CD8-positive, alpha-beta memory T cell (primary cell): ENCODE data around the gene GLB1L3. TPM values are rescaled to one million over a fixed set of nuclear protein-coding genes. Genes with fewer than 3 reads are reported as not detected.
A peak's percentile ranks its signal among the peaks of the same experiment; 100 is the strongest.

Experiments used
- CTCF ChIA-PET: fragments of 350-600 bp; sonication (Branson Sonifier 250); formaldehyde crosslinking; loops from one replicate; lab custom pipeline; 2021; ENCODE audit warnings: antibody characterized with exemption; lab: Charles Lee
- POLR2A ChIA-PET: fragments of 350-600 bp; sonication (Branson Sonifier 250); formaldehyde crosslinking; loops from one replicate; lab custom pipeline; 2021; ENCODE audit warnings: antibody characterized with exemption; lab: Charles Lee
- DNase-seq, 5 donors: peaks; one replicate each; pipeline versions ENCODE4 v3.0.0 to v3.0.0-alpha.2; 2020 to 2022; ENCODE audit warnings: mixed read lengths in 1 of 5
- H3K27ac ChIP-seq: one replicate; pipeline ENCODE4 v1.7.0; 2013; ENCODE audit warnings: low read depth, mild to moderate bottlenecking, low read length, moderate library complexity
- H3K27me3 ChIP-seq: 2 replicates; pipeline ENCODE4 v1.7.0; 2013; ENCODE audit warnings: low read length, mild to moderate bottlenecking; ENCODE audit not compliant: insufficient read depth, poor library complexity, severe bottlenecking
- H3K36me3 ChIP-seq: 2 replicates; pipeline ENCODE4 v1.7.0; 2013; ENCODE audit warnings: mild to moderate bottlenecking, low read length, moderate library complexity; ENCODE audit not compliant: insufficient read depth
- H3K4me1 ChIP-seq: 2 replicates; pipeline ENCODE4 v1.7.0; 2013; ENCODE audit warnings: mild to moderate bottlenecking, low read length, moderate library complexity; ENCODE audit not compliant: insufficient read depth
- H3K4me3 ChIP-seq: 2 replicates; pipeline ENCODE4 v1.7.0; 2013; ENCODE audit warnings: mild to moderate bottlenecking, low read length
- H3K9me3 ChIP-seq: 2 replicates; pipeline ENCODE4 v1.7.0; 2013; ENCODE audit warnings: mild to moderate bottlenecking, low read length
- H3K27ac Mint-ChIP-seq, 8 donors: one replicate each; pipeline ENCODE4 v1.8.0; 2020 to 2021; ENCODE audit warnings: mixed read lengths in 8 of 8, mild to moderate bottlenecking in 6 of 8, inconsistent platforms in 3 of 8, moderate library complexity in 3 of 8
- H3K27me3 Mint-ChIP-seq, 2 donors: one replicate each; pipeline ENCODE4 v1.8.0; 2020 to 2021; ENCODE audit warnings: mixed read lengths in 2 of 2, mild to moderate bottlenecking in 1 of 2, moderate library complexity in 1 of 2
- H3K36me3 Mint-ChIP-seq, 3 donors: one replicate each; pipeline ENCODE4 v1.8.0; 2020 to 2021; ENCODE audit warnings: mixed read lengths in 3 of 3, inconsistent platforms in 1 of 3, mild to moderate bottlenecking in 1 of 3
- H3K4me1 Mint-ChIP-seq, 3 donors: one replicate each; pipeline ENCODE4 v1.8.0; 2020 to 2021; ENCODE audit warnings: mixed read lengths in 3 of 3, inconsistent platforms in 1 of 3, mild to moderate bottlenecking in 1 of 3
- H3K4me3 Mint-ChIP-seq, 7 donors: one replicate each; pipeline ENCODE4 v1.8.0; 2020 to 2021; ENCODE audit warnings: mixed read lengths in 7 of 7, mild to moderate bottlenecking in 6 of 7, moderate library complexity in 4 of 7, inconsistent platforms in 2 of 7
- H3K9me3 Mint-ChIP-seq, 5 donors: one replicate each; pipeline ENCODE4 v1.8.0; 2020 to 2022; ENCODE audit warnings: mixed read lengths in 5 of 5, mild to moderate bottlenecking in 3 of 5, moderate library complexity in 2 of 5, inconsistent platforms in 1 of 5
- polyA plus RNA-seq: library from polyadenylated mRNA; unstranded; fragments of 300-500 nt; fragmentation: Illumina TruSeq; gene quantifications from one replicate; pipeline ENCODE4 v1.2.3, GENCODE V29; 2021
- total RNA-seq, 2 experiments: library from RNA; stranded (reverse); gene quantifications; one replicate each; pipeline ENCODE4 v1.2.3, GENCODE V29; 2021

Gene GLB1L3
- total and polyA plus RNA-seq, 3 experiments from 2014 or later = 2.0 to 3.0 (median 2.3) TPM

DNA sequence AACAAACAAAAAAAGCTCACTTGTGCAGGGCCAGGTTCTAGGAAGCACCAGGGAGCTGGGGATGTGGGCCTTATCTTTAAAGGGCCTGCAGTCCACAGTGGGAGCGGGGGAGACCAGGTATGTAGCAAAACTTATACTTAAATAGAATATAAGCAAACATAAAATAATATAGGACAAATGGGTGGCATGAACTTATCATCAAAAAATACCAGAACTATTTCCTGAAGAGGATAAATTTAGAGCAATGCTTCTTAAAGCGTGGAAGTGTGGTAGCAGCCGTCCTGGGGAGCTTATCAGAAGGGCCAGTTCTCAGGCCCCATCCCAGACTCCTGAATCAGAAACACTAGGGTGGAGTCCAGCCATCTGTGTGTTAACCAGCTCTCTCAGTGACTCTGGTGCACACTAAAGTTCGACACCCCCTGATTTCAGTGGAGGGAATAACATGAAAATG lies 42.4 kb upstream of the GLB1L3 start:
- POLR2A ChIA-PET = no interaction called here
- Histone ChIP-seq H3K27ac (no peak overlapping the region), H3K4me3 (no peak overlapping the region), H3K27me3 (no peaks in the 10 kb centered on the region), H3K9me3 (no peaks in the 10 kb centered on the region), H3K4me1 (peaks cover 37% of the 10 kb centered on the region), H3K36me3 (peaks cover 23% of the 10 kb centered on the region)
- peaks cover 38 to 56% (median 42%) of the 10 kb centered on the region in 3 donors for H3K4me1 Mint-ChIP-seq
- no peak for DNase-seq
- no peak overlapping the region for H3K4me3 Mint-ChIP-seq
- CTCF ChIA-PET = interaction anchor here (1.4 to 2.9 kb wide), 2 partner anchors 10 to 28 kb away, joined by 4 to 11 read pairs; no protein-coding TSS in a partner anchor
- no peaks in the 10 kb centered on the region for H3K27me3 Mint-ChIP-seq
- peaks cover 7 to 61% (median 24%) of the 10 kb centered on the region in 3 donors for H3K36me3 Mint-ChIP-seq
- H3K27ac Mint-ChIP-seq = peak overlapping the region in 2 of 8 donors; percentile 50 to 75
- no peaks in the 10 kb centered on the region for H3K9me3 Mint-ChIP-seq

DNA sequence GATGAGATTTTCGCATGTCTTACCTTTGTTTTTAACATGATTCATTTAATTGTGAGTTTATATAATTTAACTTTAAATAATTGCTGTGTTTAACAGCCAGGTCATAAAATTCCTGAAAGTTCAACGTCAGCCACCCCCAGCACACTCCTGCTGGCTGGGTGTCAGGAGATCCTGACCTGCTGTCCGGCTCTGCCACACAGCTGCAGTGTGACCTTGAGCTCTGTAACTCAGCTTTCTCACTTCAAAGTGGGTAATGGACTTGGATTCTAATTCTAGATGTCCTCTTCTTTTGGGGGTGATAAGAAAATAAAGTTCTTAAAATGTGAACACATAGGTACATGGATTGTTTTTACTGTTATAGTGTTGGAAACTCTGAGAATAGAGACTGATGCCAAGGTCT lies 40.8 kb upstream of the GLB1L3 start:
- Histone ChIP-seq H3K27me3 (no peaks in the 10 kb centered on the region), H3K9me3 (no peaks in the 10 kb centered on the region), H3K36me3 (peaks cover 37% of the 10 kb centered on the region), H3K4me1 (peaks cover 20% of the 10 kb centered on the region), H3K4me3 (no peak overlapping the region), H3K27ac (no peak overlapping the region)
- Mint-ChIP-seq H3K36me3 (peaks cover 7 to 69% (median 26%) of the 10 kb centered on the region in 3 donors), H3K4me3 (no peak overlapping the region), H3K27me3 (no peaks in the 10 kb centered on the region), H3K4me1 (peaks cover 21 to 40% (median 26%) of the 10 kb centered on the region in 3 donors), H3K9me3 (no peaks in the 10 kb centered on the region), H3K27ac (no peak overlapping the region)
- CTCF ChIA-PET = interaction anchor here (2.9 kb wide), 1 partner anchor 9 kb away, joined by 11 read pairs; no protein-coding TSS in a partner anchor
- no peak for DNase-seq
- POLR2A ChIA-PET = no interaction called here

DNA sequence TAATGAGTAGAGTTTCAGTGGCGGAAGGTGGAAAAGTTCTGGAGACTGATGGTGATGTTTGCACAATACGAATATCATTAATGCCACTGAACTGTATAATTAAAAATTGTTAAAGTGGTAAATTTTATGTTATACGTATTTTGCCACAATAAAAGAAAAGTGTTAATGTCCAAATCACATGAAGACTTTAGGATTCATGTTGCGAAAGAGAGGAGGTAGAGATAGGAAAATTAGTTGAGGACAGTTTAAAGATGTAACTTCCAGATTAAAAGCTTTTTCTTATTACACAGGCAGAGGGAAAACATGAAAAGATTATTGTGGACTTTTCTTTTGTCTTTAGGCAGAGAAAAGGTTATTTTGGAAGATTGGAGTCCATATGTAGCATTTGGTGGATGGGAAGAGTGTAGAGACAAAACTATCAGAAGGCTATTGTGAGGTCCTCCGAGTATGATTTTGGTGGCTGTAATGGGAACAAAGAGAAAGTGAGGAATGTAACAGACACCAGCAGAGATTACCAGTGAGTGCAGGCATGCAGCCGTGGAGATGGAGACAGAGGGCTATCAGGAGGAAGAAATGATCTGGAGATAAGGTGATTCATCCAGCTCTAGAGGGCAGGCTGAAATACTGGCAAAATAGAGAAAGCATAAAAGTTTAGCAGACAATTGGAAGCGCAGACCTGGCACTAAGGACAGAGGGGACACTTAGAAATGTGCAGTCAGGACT lies 39.2 kb upstream of the GLB1L3 start:
- Histone ChIP-seq H3K27me3 (no peaks in the 10 kb centered on the region), H3K4me1 (peaks cover 10% of the 10 kb centered on the region), H3K9me3 (no peaks in the 10 kb centered on the region), H3K36me3 (peaks cover 41% of the 10 kb centered on the region), H3K27ac (no peak overlapping the region), H3K4me3 (no peak overlapping the region)
- Mint-ChIP-seq H3K36me3 (peaks cover 7 to 71% (median 24%) of the 10 kb centered on the region in 3 donors), H3K4me1 (peaks cover 12 to 27% (median 12%) of the 10 kb centered on the region in 3 donors), H3K27ac (peak overlapping the region in 5 of 8 donors; percentile 5 to 78 (median 24)), H3K9me3 (no peaks in the 10 kb centered on the region), H3K27me3 (no peaks in the 10 kb centered on the region), H3K4me3 (no peak overlapping the region)
- no peak for DNase-seq
- POLR2A ChIA-PET = no interaction called here
- CTCF ChIA-PET = no interaction called here

- no peaks in the 10 kb centered on the region for H3K27me3 Mint-ChIP-seq
- ChIA-PET POLR2A (no interaction called here), CTCF (no interaction called here)
- peak overlapping the region in 5 of 8 donors; percentile 5 to 78 (median 24) for H3K27ac Mint-ChIP-seq
- Histone ChIP-seq H3K4me1 (peaks cover 5% of the 10 kb centered on the region), H3K9me3 (no peaks in the 10 kb centered on the region), H3K36me3 (peaks cover 41% of the 10 kb centered on the region), H3K27ac (no peak overlapping the region), H3K4me3 (no peak overlapping the region), H3K27me3 (no peaks in the 10 kb centered on the region)
- DNase-seq = no peak
- no peak overlapping the region for H3K4me3 Mint-ChIP-seq
- H3K9me3 Mint-ChIP-seq = no peaks in the 10 kb centered on the region
- peaks cover 7 to 21% (median 8%) of the 10 kb centered on the region in 3 donors for H3K4me1 Mint-ChIP-seq
- peaks cover 7 to 74% (median 28%) of the 10 kb centered on the region in 3 donors for H3K36me3 Mint-ChIP-seq
These were observed 38.6 kb upstream of the GLB1L3 start for GRCh38 chr11:134237557-134237922.

DNA sequence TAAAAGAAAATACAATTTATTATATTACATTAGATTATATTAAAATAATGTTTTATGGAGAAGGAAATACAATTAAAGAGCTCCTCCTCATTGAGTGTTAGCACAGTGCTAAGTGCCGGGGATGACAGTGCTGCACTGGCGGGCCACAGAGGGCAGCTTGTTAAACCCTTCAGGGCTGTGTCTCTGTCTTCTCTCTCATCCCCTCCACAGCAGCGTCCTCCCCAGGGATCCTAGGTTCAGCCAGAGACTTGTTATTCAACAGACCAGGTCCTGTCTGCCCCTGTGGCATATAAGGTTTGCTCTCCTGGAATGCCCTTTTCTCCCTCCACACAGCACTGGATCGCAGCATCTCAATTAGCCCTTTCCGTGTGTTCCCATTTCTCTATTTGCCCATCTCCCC lies 37.2 kb upstream of the GLB1L3 start:
- CTCF ChIA-PET = interaction anchor here (0.7 to 1.6 kb wide), 3 partner anchors 12 to 24 kb away, joined by 3 to 5 read pairs (median 3); partner anchors contain the start of gene VPS26B
- H3K4me1 Mint-ChIP-seq = peaks cover 0 to 16% (median 1%) of the 10 kb centered on the region in 3 donors
- Histone ChIP-seq H3K27me3 (no peaks in the 10 kb centered on the region), H3K4me1 (no peaks in the 10 kb centered on the region), H3K27ac (no peak overlapping the region), H3K4me3 (no peak overlapping the region), H3K9me3 (no peaks in the 10 kb centered on the region), H3K36me3 (peaks cover 41% of the 10 kb centered on the region)
- peak overlapping the region in 2 of 8 donors; percentile 24 to 81 for H3K27ac Mint-ChIP-seq
- H3K27me3 Mint-ChIP-seq = no peaks in the 10 kb centered on the region
- no peak for DNase-seq
- POLR2A ChIA-PET = no interaction called here
- H3K4me3 Mint-ChIP-seq = no peak overlapping the region
- peaks cover 7 to 85% (median 29%) of the 10 kb centered on the region in 3 donors for H3K36me3 Mint-ChIP-seq
- H3K9me3 Mint-ChIP-seq = no peaks in the 10 kb centered on the region

DNA sequence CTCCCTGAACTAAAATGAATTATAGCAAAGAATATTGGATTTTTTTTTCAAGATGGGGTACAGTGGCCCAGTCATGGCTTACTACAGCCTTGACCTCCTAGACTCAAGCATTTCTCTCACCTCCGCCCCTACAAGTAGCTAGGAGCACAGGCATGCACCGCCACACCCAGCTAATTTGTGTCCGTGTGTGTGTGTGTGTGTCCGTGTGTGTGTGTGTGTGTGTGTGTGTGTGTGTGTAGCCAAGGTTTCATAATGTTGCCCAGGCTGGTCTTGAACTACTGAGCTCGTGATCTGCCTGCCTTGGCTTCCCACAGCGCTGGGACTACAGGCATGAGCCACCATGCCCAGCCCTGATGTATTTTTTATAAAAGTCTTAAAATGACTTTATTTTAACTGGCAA lies 35.6 kb upstream of the GLB1L3 start:
- CTCF ChIA-PET = no interaction called here
- POLR2A ChIA-PET = no interaction called here
- peak overlapping the region in 1 of 8 donors; percentile 33 for H3K27ac Mint-ChIP-seq

DNA sequence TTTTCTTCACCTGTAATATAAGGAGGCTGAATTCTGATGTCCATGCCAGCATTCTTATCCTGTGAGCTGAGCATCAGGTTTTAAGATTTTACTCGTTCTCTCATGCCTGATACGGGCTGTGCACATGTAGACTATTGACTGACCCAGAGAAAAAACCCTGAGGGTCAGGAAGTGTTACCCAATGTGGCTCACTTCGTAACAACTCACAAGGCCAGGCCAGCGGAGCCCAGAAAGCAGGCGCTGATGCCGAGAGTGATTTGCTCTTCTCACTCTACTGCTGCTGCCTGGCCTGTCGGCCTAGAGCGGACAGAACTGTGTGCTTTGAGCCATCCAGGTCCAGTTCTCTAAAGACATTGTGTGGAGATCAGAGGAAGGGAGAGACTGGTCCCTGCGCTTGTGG lies 33.8 kb upstream of the GLB1L3 start:
- H3K4me1 ChIP-seq = no peaks in the 10 kb centered on the region
- ChIA-PET POLR2A (no interaction called here), CTCF (interaction anchor here (4.1 kb wide), 1 partner anchor 35 kb away, joined by 19 read pairs; no protein-coding TSS in a partner anchor)
- peaks cover 28% of the 10 kb centered on the region for H3K36me3 ChIP-seq
- no peak for DNase-seq
- H3K4me3 ChIP-seq = no peak overlapping the region
- Mint-ChIP-seq H3K4me3 (no peak overlapping the region), H3K27me3 (no peaks in the 10 kb centered on the region), H3K4me1 (peaks cover 0 to 2% (median 0%) of the 10 kb centered on the region in 3 donors), H3K27ac (peak overlapping the region in 1 of 8 donors; percentile 9), H3K9me3 (no peaks in the 10 kb centered on the region), H3K36me3 (peaks cover 4 to 89% (median 28%) of the 10 kb centered on the region in 3 donors)
- no peaks in the 10 kb centered on the region for H3K27me3 ChIP-seq
- H3K27ac ChIP-seq = no peak overlapping the region
- no peaks in the 10 kb centered on the region for H3K9me3 ChIP-seq

More for the DNA sequence above, 35.6 kb upstream of the GLB1L3 start:
- Histone ChIP-seq H3K27me3 (no peaks in the 10 kb centered on the region), H3K27ac (no peak overlapping the region), H3K4me3 (no peak overlapping the region), H3K36me3 (peaks cover 34% of the 10 kb centered on the region), H3K4me1 (no peaks in the 10 kb centered on the region), H3K9me3 (no peaks in the 10 kb centered on the region)
- H3K27me3 Mint-ChIP-seq = no peaks in the 10 kb centered on the region
- peaks cover 0 to 12% (median 0%) of the 10 kb centered on the region in 3 donors for H3K4me1 Mint-ChIP-seq
- peaks cover 7 to 87% (median 31%) of the 10 kb centered on the region in 3 donors for H3K36me3 Mint-ChIP-seq
- H3K4me3 Mint-ChIP-seq = no peak overlapping the region
- no peaks in the 10 kb centered on the region for H3K9me3 Mint-ChIP-seq
- no peak for DNase-seq

GRCh38 chr11:134243913-134244312 lies 32.3 kb upstream of the GLB1L3 start:
- no peaks in the 10 kb centered on the region for H3K4me1 ChIP-seq
- H3K4me3 Mint-ChIP-seq = no peak overlapping the region
- no peaks in the 10 kb centered on the region for H3K27me3 Mint-ChIP-seq
- H3K9me3 ChIP-seq = no peaks in the 10 kb centered on the region
- H3K4me3 ChIP-seq = no peak overlapping the region
- H3K27me3 ChIP-seq = no peaks in the 10 kb centered on the region
- CTCF ChIA-PET = interaction anchor here (0.9 to 4.1 kb wide), 7 partner anchors 10 to 38 kb away, joined by 3 to 24 read pairs (median 5); partner anchors contain the start of genes NCAPD3 and VPS26B
- H3K36me3 Mint-ChIP-seq = peaks cover 0 to 95% (median 26%) of the 10 kb centered on the region in 3 donors
- POLR2A ChIA-PET = interaction anchor here (1.9 kb wide), 1 partner anchor 20 kb away, joined by 6 read pairs; the partner anchor contains the start of genes NCAPD3 and VPS26B
- H3K9me3 Mint-ChIP-seq = no peaks in the 10 kb centered on the region
- no peak for DNase-seq
- H3K4me1 Mint-ChIP-seq = peaks cover 0 to under 1% (median 0%) of the 10 kb centered on the region in 3 donors
- H3K27ac Mint-ChIP-seq = peak overlapping the region in 1 of 8 donors; percentile 4
- peaks cover 39% of the 10 kb centered on the region for H3K36me3 ChIP-seq
- H3K27ac ChIP-seq = no peak overlapping the region
